GM21381 (cell line): ENCODE measurements around the gene DRD5.
"Not testable (repeated sequence)": the region's sequence is repeated elsewhere in the genome, so short reads cannot be mapped to it uniquely, and the experiment has no call there.

ENCODE experiments used
- ATAC-seq: cut with Tn5 transposase; IDR thresholded peaks from one replicate; pipeline ENCODE4 v1.9.1; 2021; ENCODE audit warnings: mild to moderate bottlenecking, moderate library complexity; ENCODE audit not compliant: unreplicated experiment

DRD5 gene

GRCh38 chr4:9781343-9782135, at the start of gene DRD5:
Gene DRD5, plus strand, starts transcription at chr4:9781634. Its CDS starts 396 bp downstream, at chr4:9782030.
- no peak for ATAC-seq

GRCh38 chr4:9732256-9732655, 49.2 kb upstream of the DRD5 start:
- ATAC-seq = not testable (repeated sequence)

- no peak for ATAC-seq
Observed at GRCh38 chr4:9735515-9735914, 45.9 kb upstream of the DRD5 start.

- not testable (repeated sequence) for ATAC-seq
Observed at GRCh38 chr4:9737280-9737679, 44.2 kb upstream of the DRD5 start.

- not testable (repeated sequence) for ATAC-seq
Observed at GRCh38 chr4:9743789-9744188, 37.6 kb upstream of the DRD5 start.

GRCh38 chr4:9745782-9746181, 35.7 kb upstream of the DRD5 start:
- no peak for ATAC-seq

GRCh38 chr4:9758641-9759317, 22.7 kb upstream of the DRD5 start:
- ATAC-seq = no peak

GRCh38 chr4:9762823-9763475, 18.5 kb upstream of the DRD5 start:
- no peak for ATAC-seq

- no peak for ATAC-seq
Observed at GRCh38 chr4:9764155-9764696, 17.2 kb upstream of the DRD5 start.

GRCh38 chr4:9765091-9765490, 16.3 kb upstream of the DRD5 start:
- no peak for ATAC-seq

- no peak for ATAC-seq
Observed at GRCh38 chr4:9769321-9769720, 12.1 kb upstream of the DRD5 start.

- ATAC-seq = no peak
Observed at GRCh38 chr4:9771034-9771433, 10.4 kb upstream of the DRD5 start.

- no peak for ATAC-seq
Observed at GRCh38 chr4:9773471-9773870, 8.0 kb upstream of the DRD5 start.

GRCh38 chr4:9782136-9782436, 652 bp downstream of the DRD5 start:
- ATAC-seq = no peak

- ATAC-seq = not testable (repeated sequence)
Observed at GRCh38 chr4:9785891-9786290, 4.5 kb downstream of the DRD5 start.

GRCh38 chr4:9792381-9792780, 10.9 kb downstream of the DRD5 start:
- no peak for ATAC-seq

GRCh38 chr4:9796641-9797040, 15.2 kb downstream of the DRD5 start:
- ATAC-seq = not testable (repeated sequence)

- no peak for ATAC-seq
Observed at GRCh38 chr4:9800848-9801247, 19.4 kb downstream of the DRD5 start.

GRCh38 chr4:9804918-9805317, 23.5 kb downstream of the DRD5 start:
- ATAC-seq = no peak

- ATAC-seq = no peak
Observed at GRCh38 chr4:9808077-9808476, 26.6 kb downstream of the DRD5 start.

GRCh38 chr4:9811806-9812205, 30.4 kb downstream of the DRD5 start:
- no peak for ATAC-seq
